ENCODE data around the gene RPGRIP1.
"Not testable (repeated sequence)": the region's sequence is repeated elsewhere in the genome, so short reads cannot be mapped to it uniquely, and the experiment has no call there.

RPGRIP1 gene

GRCh38 chr14:21258889-21259787 is 20.7 kb upstream of the RPGRIP1 start:
- DNase-seq, result no peak

GRCh38 chr14:21261824-21262223 is 18.1 kb upstream of the RPGRIP1 start:
- DNase-seq, result no peak

GRCh38 chr14:21262410-21262809 is 17.5 kb upstream of the RPGRIP1 start:
- DNase-seq, result no peak

- DNase-seq, result no peak
Measured at GRCh38 chr14:21263284-21264024, 16.4 kb upstream of the RPGRIP1 start.

- DNase-seq, result no peak
Measured at GRCh38 chr14:21264025-21264801, 15.7 kb upstream of the RPGRIP1 start.

- DNase-seq, result no peak
Measured at GRCh38 chr14:21267431-21267845, 12.4 kb upstream of the RPGRIP1 start.

GRCh38 chr14:21267886-21268616 is 11.8 kb upstream of the RPGRIP1 start:
- no peak for DNase-seq

GRCh38 chr14:21268617-21269251 is 11.1 kb upstream of the RPGRIP1 start:
- DNase-seq, result peak; percentile 30

GRCh38 chr14:21269252-21270046 is 10.4 kb upstream of the RPGRIP1 start, which contains the start of gene HNRNPC:
Gene HNRNPC, minus strand, starts transcription at chr14:21269442. Its CDS starts 35,249 bp downstream, at chr14:21234193.
- peak; percentile 99 for DNase-seq

- DNase-seq, result not testable (repeated sequence)
Measured at GRCh38 chr14:21272661-21273060, 7.2 kb upstream of the RPGRIP1 start.

- no peak for DNase-seq
Measured at GRCh38 chr14:21275261-21275858, 4.5 kb upstream of the RPGRIP1 start.

- DNase-seq, result no peak
Measured at GRCh38 chr14:21278632-21279031, 1.3 kb upstream of the RPGRIP1 start.

- not testable (repeated sequence) for DNase-seq
Measured at GRCh38 chr14:21281917-21282316, 2.0 kb downstream of the RPGRIP1 start.

GRCh38 chr14:21286516-21286915 is 6.6 kb downstream of the RPGRIP1 start:
- not testable (repeated sequence) for DNase-seq

- no peak for DNase-seq
Measured at GRCh38 chr14:21287168-21287567, 7.3 kb downstream of the RPGRIP1 start.

GRCh38 chr14:21294026-21294425 is 14.1 kb downstream of the RPGRIP1 start:
- DNase-seq, result not testable (repeated sequence)

- no peak for DNase-seq
Measured at GRCh38 chr14:21298358-21298757, 18.5 kb downstream of the RPGRIP1 start.

GRCh38 chr14:21299562-21300130 is 19.8 kb downstream of the RPGRIP1 start:
- no peak for DNase-seq

- peak; percentile 43 for DNase-seq
Measured at GRCh38 chr14:21300892-21301291, 21.0 kb downstream of the RPGRIP1 start.
